Mesenchymal stem cell (in vitro differentiated cells and primary cell): ENCODE data around the gene STING1.

Experiments
- DNase-seq: peaks from one replicate; pipeline ENCODE4 v3.0.0-alpha.2; 2013
- H2AFZ ChIP-seq: one replicate; pipeline ENCODE4 v1.6.1; 2013; ENCODE audit warnings: low read depth, mild to moderate bottlenecking, control low read depth, inconsistent platforms, low read length, moderate library complexity
- H2AK5ac ChIP-seq: 2 replicates; pipeline ENCODE4 v1.6.1; 2013; ENCODE audit warnings: low read length, moderate library complexity, mild to moderate bottlenecking, inconsistent platforms; ENCODE audit not compliant: severe bottlenecking
- H2BK120ac ChIP-seq: one replicate; pipeline ENCODE4 v1.6.1; 2013; ENCODE audit warnings: low read depth, mild to moderate bottlenecking, inconsistent platforms, low read length, moderate library complexity
- H2BK12ac ChIP-seq, 2 experiments: one replicate each; pipeline ENCODE4 v1.6.1; 2013; ENCODE audit warnings: inconsistent platforms in 2 of 2, low read length in 2 of 2, mild to moderate bottlenecking in 2 of 2, moderate library complexity in 2 of 2, control low read depth in 1 of 2
- H2BK15ac ChIP-seq: one replicate; pipeline ENCODE4 v1.6.1; 2013; ENCODE audit warnings: mild to moderate bottlenecking, low read depth, inconsistent platforms; ENCODE audit not compliant: poor library complexity, severe bottlenecking
- H2BK5ac ChIP-seq: 2 replicates; pipeline ENCODE4 v1.6.1; 2013; ENCODE audit warnings: low read depth, mild to moderate bottlenecking, low read length, control low read depth, inconsistent platforms; ENCODE audit not compliant: poor library complexity, severe bottlenecking
- H3K14ac ChIP-seq, 2 experiments: one replicate each; pipeline ENCODE4 v1.6.1; 2013; ENCODE audit warnings: inconsistent platforms in 2 of 2, low read length in 2 of 2, control low read depth in 1 of 2, mild to moderate bottlenecking in 1 of 2, moderate library complexity in 1 of 2
- H3K18ac ChIP-seq, 2 experiments: one replicate each; pipeline ENCODE4 v1.6.1; 2013; ENCODE audit warnings: inconsistent platforms in 2 of 2, low read length in 2 of 2, control low read depth in 1 of 2, low read depth in 1 of 2, mild to moderate bottlenecking in 1 of 2
- H3K23ac ChIP-seq, 2 experiments: one replicate each; pipeline ENCODE4 v1.6.1; 2013; ENCODE audit warnings: inconsistent platforms in 2 of 2, low read length in 2 of 2, mild to moderate bottlenecking in 2 of 2, moderate library complexity in 2 of 2, control low read depth in 1 of 2
- H3K27ac ChIP-seq: 2 replicates; pipeline ENCODE4 v1.5.1; 2013; ENCODE audit warnings: mild to moderate bottlenecking, moderate library complexity, low read length, control low read depth, inconsistent platforms; ENCODE audit not compliant: poor library complexity, severe bottlenecking
- H3K27me3 ChIP-seq, 2 experiments: 2 replicates each; pipeline versions ENCODE4 v1.6.1 to v1.7.0; 2013; ENCODE audit warnings: low read length in 2 of 2, mild to moderate bottlenecking in 2 of 2, moderate library complexity in 2 of 2, control low read depth in 1 of 2, inconsistent platforms in 1 of 2; ENCODE audit not compliant: control insufficient read depth in 1 of 2, insufficient read depth in 1 of 2
- H3K36me3 ChIP-seq, 2 experiments: 2 replicates each; pipeline versions ENCODE4 v1.6.1 to v1.7.0; 2013; ENCODE audit warnings: low read length in 2 of 2, control low read depth in 1 of 2, inconsistent platforms in 1 of 2, low read depth in 1 of 2, mild to moderate bottlenecking in 1 of 2; ENCODE audit not compliant: insufficient read depth in 2 of 2, control insufficient read depth in 1 of 2
- H3K4ac ChIP-seq, 2 experiments: one replicate each; pipeline ENCODE4 v1.6.1; 2013; ENCODE audit warnings: inconsistent platforms in 2 of 2, low read length in 2 of 2, mild to moderate bottlenecking in 2 of 2, moderate library complexity in 2 of 2, control low read depth in 1 of 2, low read depth in 1 of 2
- H3K4me1 ChIP-seq: 2 replicates; pipeline ENCODE4 v1.6.1; 2013; ENCODE audit warnings: low read depth, low read length, control low read depth; ENCODE audit not compliant: control insufficient read depth, insufficient read depth
- H3K4me2 ChIP-seq: 2 replicates; pipeline ENCODE4 v1.6.1; 2013; ENCODE audit warnings: low read length, mild to moderate bottlenecking, inconsistent platforms; ENCODE audit not compliant: poor library complexity, severe bottlenecking
- H3K4me3 ChIP-seq, 2 experiments: 2 replicates each; pipeline versions ENCODE4 v1.5.1 to v1.7.0; 2013; ENCODE audit warnings: low read length in 2 of 2, mild to moderate bottlenecking in 2 of 2, control low read depth in 1 of 2, low read depth in 1 of 2; ENCODE audit not compliant: insufficient read depth in 1 of 2
- H3K79me1 ChIP-seq: replicated peaks from 2 replicates; pipeline ENCODE4 v1.6.1; 2013; ENCODE audit warnings: mild to moderate bottlenecking, control low read depth, low read length, inconsistent platforms; ENCODE audit not compliant: poor library complexity, severe bottlenecking
- H3K9ac ChIP-seq: 2 replicates; pipeline ENCODE4 v1.7.0; 2013; ENCODE audit warnings: mild to moderate bottlenecking, low read length, moderate library complexity
- H3K9me3 ChIP-seq: 2 replicates; pipeline ENCODE4 v1.7.0; 2013; ENCODE audit warnings: mild to moderate bottlenecking, low read length; ENCODE audit not compliant: control insufficient read depth
- H4K8ac ChIP-seq: one replicate; pipeline ENCODE4 v1.6.1; 2013; ENCODE audit warnings: inconsistent platforms, mild to moderate bottlenecking, low read length, moderate library complexity
- H4K91ac ChIP-seq: one replicate; pipeline ENCODE4 v1.6.1; 2013; ENCODE audit warnings: mild to moderate bottlenecking, low read length, inconsistent platforms
- WGBS: methylation state at CpG from one replicate; pipeline ENCODE4 v1.1.7; 2013; ENCODE audit warnings: mixed read lengths; 5-methylcytosine and 5-hydroxymethylcytosine counted together

Gene STING1

GRCh38 chr5:139451176-139451575 is 31.4 kb downstream of the STING1 start:
- H2AFZ ChIP-seq: no peak overlapping the region
- no peak overlapping the region for H3K9ac ChIP-seq
- peaks cover 0 to 26% of the 10 kb centered on the region in 2 experiments for H3K36me3 ChIP-seq
- no peaks in the 10 kb centered on the region for H3K79me1 ChIP-seq
- peaks cover 8% of the 10 kb centered on the region for H3K4me1 ChIP-seq
- H3K4me3 ChIP-seq: no peak overlapping the region
- H3K4ac ChIP-seq: peak overlapping the region in 1 of 2 experiments; percentile 60
- no peak overlapping the region for H4K8ac ChIP-seq
- H2BK15ac ChIP-seq: no peak overlapping the region
- H3K27ac ChIP-seq: no peak overlapping the region
- DNase-seq: no peak
- H3K14ac ChIP-seq: peak overlapping the region in 1 of 2 experiments; percentile 98
- H3K9me3 ChIP-seq: no peaks in the 10 kb centered on the region
- WGBS: 93% methylated on average over 2 of the region's 2 CpGs
- no peak overlapping the region for H3K23ac ChIP-seq
- H2BK12ac ChIP-seq: peak overlapping the region in 1 of 2 experiments; percentile 59
- H3K18ac ChIP-seq: peak overlapping the region in 1 of 2 experiments; percentile 18
- no peak overlapping the region for H3K4me2 ChIP-seq
- no peak overlapping the region for H2BK120ac ChIP-seq
- H2BK5ac ChIP-seq: no peak overlapping the region
- H2AK5ac ChIP-seq: no peak overlapping the region
- H3K27me3 ChIP-seq: no peaks in the 10 kb centered on the region
- H4K91ac ChIP-seq: no peak overlapping the region

- H3K27ac ChIP-seq: no peak overlapping the region
- H2BK120ac ChIP-seq: no peak overlapping the region
- H3K79me1 ChIP-seq: no peaks in the 10 kb centered on the region
- H3K14ac ChIP-seq: no peak overlapping the region
- no peaks in the 10 kb centered on the region for H3K27me3 ChIP-seq
- H3K4me2 ChIP-seq: no peak overlapping the region
- H2BK15ac ChIP-seq: no peak overlapping the region
- no peak overlapping the region for H2AK5ac ChIP-seq
- H3K23ac ChIP-seq: no peak overlapping the region
- H2AFZ ChIP-seq: no peak overlapping the region
- peak; percentile 59 for DNase-seq
- H3K4ac ChIP-seq: no peak overlapping the region
- 92% methylated on average over 5 of the region's 5 CpGs for WGBS
- peaks cover 5% of the 10 kb centered on the region for H3K4me1 ChIP-seq
- no peak overlapping the region for H4K8ac ChIP-seq
- H2BK5ac ChIP-seq: no peak overlapping the region
- no peak overlapping the region for H2BK12ac ChIP-seq
- H3K18ac ChIP-seq: no peak overlapping the region
- H4K91ac ChIP-seq: no peak overlapping the region
- peaks cover 0 to 13% of the 10 kb centered on the region in 2 experiments for H3K36me3 ChIP-seq
- H3K9me3 ChIP-seq: no peaks in the 10 kb centered on the region
- no peak overlapping the region for H3K4me3 ChIP-seq
- H3K9ac ChIP-seq: no peak overlapping the region
These were observed 35.4 kb downstream of the STING1 start for GRCh38 chr5:139446956-139447779.

GRCh38 chr5:139445325-139446170 is 37.0 kb downstream of the STING1 start:
- Histone ChIP-seq H3K4me2 (no peak overlapping the region), H4K8ac (no peak overlapping the region), H3K4me3 (no peak overlapping the region), H3K9ac (no peak overlapping the region), H2AK5ac (no peak overlapping the region), H3K18ac (peak overlapping the region in 1 of 2 experiments; percentile 76), H3K23ac (no peak overlapping the region), H2BK15ac (no peak overlapping the region), H4K91ac (no peak overlapping the region), H2BK120ac (no peak overlapping the region), H3K4me1 (peaks cover 2% of the 10 kb centered on the region), H3K4ac (peak overlapping the region in 1 of 2 experiments; percentile 64), H3K27me3 (no peaks in the 10 kb centered on the region), H3K9me3 (no peaks in the 10 kb centered on the region), H3K36me3 (no peaks in the 10 kb centered on the region), H3K79me1 (no peaks in the 10 kb centered on the region), H3K14ac (no peak overlapping the region), H3K27ac (no peak overlapping the region), H2AFZ (no peak overlapping the region), H2BK5ac (no peak overlapping the region), H2BK12ac (peak overlapping the region in 1 of 2 experiments; percentile 42)
- WGBS: 60% methylated on average over 6 of the region's 7 CpGs
- peak; percentile 69 for DNase-seq
